Skeletal muscle cell (primary cell): ENCODE measurements around the gene CD200.
"Not testable (repeated sequence)": the region's sequence is repeated elsewhere in the genome, so short reads cannot be mapped to it uniquely, and the experiment has no call there.

Experiments
- DNase-seq: peaks from one replicate; pipeline ENCODE4 v3.0.0-alpha.2; 2010; ENCODE audit warnings: low read depth
- H3K4me3 ChIP-seq: 2 replicates; pipeline ENCODE4 v1.5.1; 2011; ENCODE audit warnings: low read depth, mild to moderate bottlenecking, control low read depth, low read length, moderate library complexity

The CD200 gene

GRCh38 chr3:112354642-112355306 lies 21.8 kb downstream of the CD200 start:
- no peak for DNase-seq
- H3K4me3 ChIP-seq = no peak overlapping the region

GRCh38 chr3:112355307-112355687 lies 22.3 kb downstream of the CD200 start:
- H3K4me3 ChIP-seq = no peak overlapping the region
- no peak for DNase-seq

GRCh38 chr3:112357930-112358780 lies 25.2 kb downstream of the CD200 start:
- H3K4me3 ChIP-seq = no peak overlapping the region
- no peak for DNase-seq

GRCh38 chr3:112360561-112360960 lies 27.6 kb downstream of the CD200 start:
- H3K4me3 ChIP-seq = no peak overlapping the region
- DNase-seq = no peak

- H3K4me3 ChIP-seq = no peak overlapping the region
- no peak for DNase-seq
Measured at GRCh38 chr3:112362221-112362620, 29.3 kb downstream of the CD200 start.

GRCh38 chr3:112364291-112364690 lies 31.3 kb downstream of the CD200 start:
- DNase-seq = no peak
- H3K4me3 ChIP-seq = no peak overlapping the region

GRCh38 chr3:112365035-112365434 lies 32.1 kb downstream of the CD200 start:
- no peak for DNase-seq
- no peak overlapping the region for H3K4me3 ChIP-seq

GRCh38 chr3:112365636-112366035 lies 32.7 kb downstream of the CD200 start:
- no peak overlapping the region for H3K4me3 ChIP-seq
- DNase-seq = no peak

- no peak overlapping the region for H3K4me3 ChIP-seq
- DNase-seq = no peak
Measured at GRCh38 chr3:112366522-112366921, 33.6 kb downstream of the CD200 start.

- no peak overlapping the region for H3K4me3 ChIP-seq
- no peak for DNase-seq
Measured at GRCh38 chr3:112371569-112371968, 38.6 kb downstream of the CD200 start.

- no peak overlapping the region for H3K4me3 ChIP-seq
- DNase-seq = peak; percentile 36
Measured at GRCh38 chr3:112372396-112372795, 39.4 kb downstream of the CD200 start.

- H3K4me3 ChIP-seq = no peak overlapping the region
- no peak for DNase-seq
Measured at GRCh38 chr3:112373476-112373875, 40.5 kb downstream of the CD200 start.

GRCh38 chr3:112373924-112374323 lies 41.0 kb downstream of the CD200 start:
- no peak overlapping the region for H3K4me3 ChIP-seq
- no peak for DNase-seq

- no peak for DNase-seq
- no peak overlapping the region for H3K4me3 ChIP-seq
Measured at GRCh38 chr3:112374333-112374734, 41.4 kb downstream of the CD200 start.

- DNase-seq = no peak
- H3K4me3 ChIP-seq = no peak overlapping the region
Measured at GRCh38 chr3:112375117-112375516, 42.2 kb downstream of the CD200 start.

- no peak overlapping the region for H3K4me3 ChIP-seq
- DNase-seq = no peak
Measured at GRCh38 chr3:112376241-112376911, 43.4 kb downstream of the CD200 start.

GRCh38 chr3:112376992-112377391 lies 44.0 kb downstream of the CD200 start:
- no peak overlapping the region for H3K4me3 ChIP-seq
- DNase-seq = peak; percentile 49

- H3K4me3 ChIP-seq = no peak overlapping the region
- peak; percentile 25 for DNase-seq
Measured at GRCh38 chr3:112377568-112378071, 44.7 kb downstream of the CD200 start.

GRCh38 chr3:112378347-112378746 lies 45.4 kb downstream of the CD200 start:
- not testable (repeated sequence) for H3K4me3 ChIP-seq, DNase-seq

GRCh38 chr3:112379020-112379690 lies 46.2 kb downstream of the CD200 start:
- no peak overlapping the region for H3K4me3 ChIP-seq
- DNase-seq = peak; percentile 92
